ENCODE results near the gene TMEM86B. TPM values are rescaled to one million over a fixed set of nuclear protein-coding genes. Genes with fewer than 3 reads are reported as not detected.

The TMEM86B gene
- total and polyA plus RNA-seq, 2 donors (not counting 3 experiments of a cell fraction or from before 2014, with no cell fraction given), result 4.5 to 5.4 TPM

DNA sequence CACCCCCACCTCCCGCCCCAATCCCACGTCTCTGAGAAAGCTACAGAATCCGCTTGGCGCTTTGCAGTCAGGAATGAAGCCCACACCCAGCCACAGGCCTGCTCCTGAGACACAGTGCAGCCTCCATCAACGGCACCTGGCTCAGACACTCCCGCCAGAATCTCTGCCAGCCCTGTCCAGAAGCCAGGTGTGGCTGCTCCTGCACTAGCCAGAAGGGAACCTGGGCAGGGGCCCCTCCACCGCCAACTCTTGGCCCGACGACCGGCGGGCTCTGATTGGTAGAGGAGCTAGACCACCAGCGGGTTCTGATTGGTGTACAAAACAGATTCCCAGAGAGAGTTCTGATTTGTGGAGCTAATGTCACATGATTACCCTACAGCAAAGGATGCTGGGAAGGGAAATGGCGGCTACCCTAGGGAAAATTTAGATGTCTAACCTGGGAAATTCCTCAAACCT, 33.1 kb upstream of the TMEM86B start:
- H2AFZ ChIP-seq (ENCODE audit: low read depth, low read length), result no peak overlapping the region
- H3K27ac ChIP-seq (ENCODE audit: insufficient read depth, low read depth, low read length), result no peak overlapping the region
- BruUV-seq (replicated peaks), result no TSS peak
- intact Hi-C loops (cut with micrococcal nuclease) (no loop called here), dilution Hi-C loops (cut with MboI; ENCODE audit: extremely low pct_ligation_motif_present, low sequenced_read_pairs) (no loop called here)
- TF ChIP-seq FOS (IDR thresholded peaks at IDR 0.05; ENCODE audit: borderline replicate concordance, insufficient read depth, low read length) (no peak), GATA2 (IDR thresholded peaks at IDR 0.05; ENCODE audit: insufficient read depth, insufficient read length, low read depth, low read length) (no peak), JUN (IDR thresholded peaks at IDR 0.05; ENCODE audit: borderline replicate concordance, insufficient read depth, insufficient read length, low read depth) (no peak), POLR2AphosphoS5 (IDR thresholded peaks at IDR 0.05; ENCODE audit: insufficient read depth, low read depth, low read length) (no peak), MYC (IDR thresholded peaks at IDR 0.05; ENCODE audit: low read depth, low read length) (no peak), EZH2 (IDR thresholded peaks at IDR 0.05; ENCODE audit: borderline replicate concordance, low read depth, low read length, severe bottlenecking) (no peak), POLR2A (IDR thresholded peaks at IDR 0.05; ENCODE audit: low read depth, low read length) (no peak)
- TF ChIP-seq, protein P1, sequence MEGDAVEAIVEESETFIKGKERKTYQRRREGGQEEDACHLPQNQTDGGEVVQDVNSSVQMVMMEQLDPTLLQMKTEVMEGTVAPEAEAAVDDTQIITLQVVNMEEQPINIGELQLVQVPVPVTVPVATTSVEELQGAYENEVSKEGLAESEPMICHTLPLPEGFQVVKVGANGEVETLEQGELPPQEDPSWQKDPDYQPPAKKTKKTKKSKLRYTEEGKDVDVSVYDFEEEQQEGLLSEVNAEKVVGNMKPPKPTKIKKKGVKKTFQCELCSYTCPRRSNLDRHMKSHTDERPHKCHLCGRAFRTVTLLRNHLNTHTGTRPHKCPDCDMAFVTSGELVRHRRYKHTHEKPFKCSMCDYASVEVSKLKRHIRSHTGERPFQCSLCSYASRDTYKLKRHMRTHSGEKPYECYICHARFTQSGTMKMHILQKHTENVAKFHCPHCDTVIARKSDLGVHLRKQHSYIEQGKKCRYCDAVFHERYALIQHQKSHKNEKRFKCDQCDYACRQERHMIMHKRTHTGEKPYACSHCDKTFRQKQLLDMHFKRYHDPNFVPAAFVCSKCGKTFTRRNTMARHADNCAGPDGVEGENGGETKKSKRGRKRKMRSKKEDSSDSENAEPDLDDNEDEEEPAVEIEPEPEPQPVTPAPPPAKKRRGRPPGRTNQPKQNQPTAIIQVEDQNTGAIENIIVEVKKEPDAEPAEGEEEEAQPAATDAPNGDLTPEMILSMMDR (IDR thresholded peaks at IDR 0.05; ENCODE audit: extremely low read depth in 1 of 2, insufficient read depth in 1 of 2, low read depth in 1 of 2, low read length in 2 of 2), result no peak
- TF ChIP-seq, protein P2, sequence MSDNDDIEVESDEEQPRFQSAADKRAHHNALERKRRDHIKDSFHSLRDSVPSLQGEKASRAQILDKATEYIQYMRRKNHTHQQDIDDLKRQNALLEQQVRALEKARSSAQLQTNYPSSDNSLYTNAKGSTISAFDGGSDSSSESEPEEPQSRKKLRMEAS (IDR thresholded peaks at IDR 0.05; ENCODE audit: insufficient read depth, insufficient read length), result no peak
- no peaks in the 10 kb centered on the region for H3K36me3 ChIP-seq (ENCODE audit: control insufficient read depth in 2 of 2, extremely low read depth in 1 of 2, insufficient read depth in 2 of 2, low read length in 2 of 2)
- no peak overlapping the region for H3K9ac ChIP-seq (replicated peaks; ENCODE audit: extremely low read depth, insufficient read depth, low read length)
- H3K4me2 ChIP-seq (ENCODE audit: insufficient read depth, low read length), result no peak overlapping the region
- no peaks in the 10 kb centered on the region for H3K27me3 ChIP-seq (ENCODE audit: control insufficient read depth in 2 of 2, insufficient read depth in 2 of 2, low read length in 2 of 2)
- H3K9me3 ChIP-seq (replicated peaks; ENCODE audit: control insufficient read depth, insufficient read depth, low read length), result no peaks in the 10 kb centered on the region
- FAIRE-seq (no peak), DNase-seq (ENCODE audit: low read depth, low spot score) (no peak)
- POLR2A ChIA-PET, result no interaction called here
- CTCF ChIA-PET, result no interaction called here
- H3K79me2 ChIP-seq (ENCODE audit: control insufficient read depth, insufficient read depth, low read length), result peaks cover 18% of the 10 kb centered on the region
- H3K4me1 ChIP-seq (ENCODE audit: control insufficient read depth, extremely low read depth, insufficient read depth, low read length), result peaks cover 16% of the 10 kb centered on the region
- H3K9me1 ChIP-seq (replicated peaks; ENCODE audit: control insufficient read depth, extremely low read depth, insufficient read depth, low read length), result no peaks in the 10 kb centered on the region
- H4K20me1 ChIP-seq (replicated peaks; ENCODE audit: control insufficient read depth, extremely low read depth, insufficient read depth, low read length), result no peaks in the 10 kb centered on the region
- no peak overlapping the region for H3K4me3 ChIP-seq (replicated peaks in 1 of 3; ENCODE audit: insufficient read depth in 1 of 3, low read depth in 1 of 3, low read length in 3 of 3)
